Esophagus muscularis mucosa (tissue), 4 donors: ENCODE results near the gene C5orf15. TPM values are rescaled to one million over a fixed set of nuclear protein-coding genes. Genes with fewer than 3 reads are reported as not detected.
"Not testable (repeated sequence)": the region's sequence is repeated elsewhere in the genome, so short reads cannot be mapped to it uniquely, and the experiment has no call there.

Experiments
- DNase-seq: peaks from one replicate; pipeline ENCODE4 v3.0.0-alpha.2; 2017; ENCODE audit errors: extremely low spot score
- H3K27ac ChIP-seq, 4 donors: fragments of 200-600 bp; sonication (generic); replicated peaks in 1 of 4; 1 replicate in 3 of 4; 2 replicates in 1 of 4; pipeline ENCODE4 v1.5.1; 2016 to 2019; ENCODE audit warnings: mild to moderate bottlenecking in 1 of 4
- H3K27me3 ChIP-seq, 4 donors: fragments of 200-600 bp; sonication (generic); one replicate each; pipeline versions ENCODE4 v1.5.1 to v1.6.0; 2016 to 2019
- H3K36me3 ChIP-seq, 4 donors: fragments of 200-600 bp; sonication (generic); one replicate each; pipeline ENCODE4 v1.5.1; 2016 to 2019
- H3K4me1 ChIP-seq, 4 donors: fragments of 200-600 bp; sonication (generic); one replicate each; pipeline ENCODE4 v1.5.1; 2016 to 2019
- H3K4me3 ChIP-seq, 4 donors: fragments of 200-600 bp; sonication (generic); 1 replicate in 2 of 4; 2 replicates in 2 of 4; pipeline ENCODE4 v1.5.1; 2016 to 2019; ENCODE audit warnings: mild to moderate bottlenecking in 4 of 4, moderate library complexity in 1 of 4
- H3K9me3 ChIP-seq, 4 donors: fragments of 200-600 bp; sonication (generic); 1 replicate in 3 of 4; 2 replicates in 1 of 4; pipeline ENCODE4 v1.5.1; 2016 to 2019
- CTCF ChIP-seq, 3 experiments: fragments of 200-600 bp in 2 of 3; fragments of 450-650 bp in 1 of 3; sonication (generic) in 2 of 3; IDR thresholded peaks; one replicate each; pipeline ENCODE4 v1.5.1; 2017 to 2019; ENCODE audit warnings: antibody characterized with exemption in 3 of 3, mild to moderate bottlenecking in 2 of 3, moderate library complexity in 1 of 3
- EP300 ChIP-seq: sonication (generic); formaldehyde crosslinking; IDR thresholded peaks from one replicate; pipeline ENCODE4 v1.6.1; 2017; ENCODE audit warnings: antibody characterized with exemption
- POLR2A ChIP-seq: fragments of 450-650 bp; IDR thresholded peaks from one replicate; pipeline ENCODE4 v1.6.1; 2017; ENCODE audit warnings: antibody characterized with exemption, moderate library complexity, mild to moderate bottlenecking, low read depth
- POLR2AphosphoS5 ChIP-seq, 2 donors: sonication (generic); formaldehyde crosslinking; IDR thresholded peaks; one replicate each; pipeline ENCODE4 v1.6.1; 2017; ENCODE audit warnings: antibody characterized with exemption in 2 of 2
- WGBS: methylation state at CpG from one replicate; pipeline ENCODE4 v1.1.5; 2018; 5-methylcytosine and 5-hydroxymethylcytosine counted together
- intact Hi-C: fragments of 100-400 bp; cut with DNase I; formaldehyde crosslinking; loops from one replicate; pipeline ENCODE4 v1.15.1; 2023
- total RNA-seq, 4 donors: library from RNA; depleted of rRNA; stranded (reverse); fragments of >200 nt; gene quantifications; one replicate each; pipeline versions ENCODE4 v1.1.0 to v1.2.1, GENCODE V29; 2016

The C5orf15 gene
- total RNA-seq, 4 donors from 2014 or later = 20.3 to 26.1 (median 22.2) TPM

GRCh38 chr5:133936651-133937015 lies 31.8 kb downstream of the C5orf15 start:
- TF ChIP-seq POLR2A = no peak
- TF ChIP-seq EP300 = no peak
- TF ChIP-seq CTCF (IDR thresholded peaks at IDR 0.05) = no peak
- no peak for TF ChIP-seq POLR2AphosphoS5 (IDR thresholded peaks at IDR 0.05)
- 70% methylated on average over 3 of the region's 3 CpGs for WGBS
- intact Hi-C loops = no loop called here

GRCh38 chr5:133935991-133936650 lies 32.3 kb downstream of the C5orf15 start:
- intact Hi-C loops, DNase-seq: not testable (repeated sequence)
- WGBS = 97% methylated on average over 10 of the region's 10 CpGs

More at GRCh38 chr5:133936651-133937015, 31.8 kb downstream of the C5orf15 start:
- Histone ChIP-seq H3K4me1 (peaks cover 0 to 5% (median 0%) of the 10 kb centered on the region in 4 donors), H3K27me3 (no peaks in the 10 kb centered on the region), H3K9me3 (no peaks in the 10 kb centered on the region), H3K4me3 (no peak overlapping the region), H3K36me3 (no peaks in the 10 kb centered on the region), H3K27ac (no peak overlapping the region)
- no peak for DNase-seq

GRCh38 chr5:133935667-133935940 lies 32.8 kb downstream of the C5orf15 start:
- Histone ChIP-seq H3K27ac (no peak overlapping the region), H3K4me1 (peaks cover 0 to 5% (median 0%) of the 10 kb centered on the region in 4 donors), H3K27me3 (no peaks in the 10 kb centered on the region), H3K36me3 (no peaks in the 10 kb centered on the region), H3K9me3 (no peaks in the 10 kb centered on the region), H3K4me3 (no peak overlapping the region)
- no peak for DNase-seq
- intact Hi-C loops = no loop called here
- no peak for TF ChIP-seq POLR2A
- WGBS = 83% methylated on average over 5 of the region's 5 CpGs

More at GRCh38 chr5:133935991-133936650, 32.3 kb downstream of the C5orf15 start:
- not testable (repeated sequence) for H3K9me3 ChIP-seq, H3K36me3 ChIP-seq, H3K4me3 ChIP-seq, H3K4me1 ChIP-seq, H3K27ac ChIP-seq, H3K27me3 ChIP-seq

DNA sequence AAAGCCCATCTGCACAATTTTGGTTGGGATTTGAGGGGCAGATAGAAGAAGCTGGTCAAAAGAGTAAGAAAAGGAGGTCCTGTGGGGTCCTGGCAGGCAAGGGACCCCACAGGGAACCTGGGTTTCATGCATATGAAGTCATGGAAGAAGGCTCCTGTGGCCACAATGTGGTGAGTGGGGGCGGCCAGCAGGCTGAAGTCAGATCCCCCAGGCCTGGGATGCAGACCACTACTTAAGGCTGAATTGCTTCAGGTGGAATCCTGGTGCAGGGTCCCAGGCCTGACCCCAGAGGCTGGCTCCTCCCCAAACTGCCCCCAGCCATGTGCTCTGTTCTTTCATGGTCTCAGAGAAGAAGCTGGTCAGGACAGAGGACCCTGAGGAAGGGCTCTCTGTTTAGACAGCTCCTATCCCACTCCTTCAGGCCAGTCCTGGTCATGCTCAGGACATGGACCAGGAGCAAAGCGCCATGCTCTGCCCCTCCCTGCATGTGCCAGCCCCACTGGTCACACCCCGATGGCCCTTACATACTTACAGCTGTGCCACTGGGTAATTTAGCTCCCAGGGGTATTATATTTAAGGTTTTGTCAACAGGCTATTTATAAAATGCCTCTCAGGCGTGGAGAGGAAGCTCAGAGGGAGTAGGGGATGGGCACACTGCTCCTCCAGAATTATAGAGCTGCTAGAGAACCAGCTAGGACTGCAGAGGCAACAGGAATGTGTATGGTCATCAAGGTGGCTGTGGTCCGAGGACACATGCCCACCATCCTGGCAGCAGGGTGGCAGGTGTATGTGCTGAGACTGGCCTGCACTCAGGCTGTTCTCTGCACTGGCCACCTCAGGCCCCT lies 33.4 kb downstream of the C5orf15 start:
- intact Hi-C loops = no loop called here
- Histone ChIP-seq H3K9me3 (no peaks in the 10 kb centered on the region), H3K4me1 (peaks cover 0 to 5% (median 0%) of the 10 kb centered on the region in 4 donors), H3K27me3 (no peaks in the 10 kb centered on the region), H3K4me3 (no peak overlapping the region), H3K36me3 (no peaks in the 10 kb centered on the region), H3K27ac (no peak overlapping the region)
- no peak for DNase-seq
- WGBS = 83% methylated on average over 3 of the region's 5 CpGs
- no peak for TF ChIP-seq POLR2A
- TF ChIP-seq EP300 = no peak
- no peak for TF ChIP-seq CTCF (IDR thresholded peaks at IDR 0.05)
- no peak for TF ChIP-seq POLR2AphosphoS5 (IDR thresholded peaks at IDR 0.05)

- no peak for TF ChIP-seq POLR2A
- TF ChIP-seq POLR2AphosphoS5 (IDR thresholded peaks at IDR 0.05) = no peak
- TF ChIP-seq CTCF (IDR thresholded peaks at IDR 0.05) = no peak
- no peak for TF ChIP-seq EP300
- 85% methylated on average over 5 of the region's 5 CpGs for WGBS
- H3K36me3 ChIP-seq = no peaks in the 10 kb centered on the region
- no peaks in the 10 kb centered on the region for H3K9me3 ChIP-seq
- peaks cover 0 to 5% (median 0%) of the 10 kb centered on the region in 4 donors for H3K4me1 ChIP-seq
- DNase-seq = no peak
- intact Hi-C loops = no loop called here
- H3K27ac ChIP-seq = no peak overlapping the region
- H3K27me3 ChIP-seq = no peaks in the 10 kb centered on the region
- no peak overlapping the region for H3K4me3 ChIP-seq
These were observed 34.1 kb downstream of the C5orf15 start for GRCh38 chr5:133934311-133934710.
